Hepatocyte (in vitro differentiated cells): ENCODE measurements around the gene SLC35C1. TPM values are rescaled to one million over a fixed set of nuclear protein-coding genes. Genes with fewer than 3 reads are reported as not detected.

ENCODE experiments used
- DNase-seq: peaks from one replicate; pipeline ENCODE4 v3.0.0-alpha.2; 2016; ENCODE audit warnings: low spot score
- H2AFZ ChIP-seq: fragments of 200-600 bp; sonication (generic); 2 replicates; pipeline ENCODE4 v1.6.0; 2016; ENCODE audit warnings: antibody characterized with exemption, mild to moderate bottlenecking
- H3K27ac ChIP-seq: fragments of 200-600 bp; sonication (generic); 2 replicates; pipeline ENCODE4 v1.5.1; 2016; ENCODE audit warnings: mild to moderate bottlenecking
- H3K27me3 ChIP-seq: fragments of 200-600 bp; sonication (generic); 2 replicates; pipeline ENCODE4 v1.6.1; 2016
- H3K36me3 ChIP-seq: fragments of 200-600 bp; sonication (generic); replicated peaks from 2 replicates; pipeline ENCODE4 v1.5.1; 2016; ENCODE audit warnings: low read depth; ENCODE audit not compliant: insufficient read depth
- H3K4me1 ChIP-seq: fragments of 200-600 bp; sonication (generic); 2 replicates; pipeline ENCODE4 v1.5.1; 2016; ENCODE audit warnings: mild to moderate bottlenecking, moderate library complexity; ENCODE audit not compliant: insufficient read depth
- H3K4me2 ChIP-seq: fragments of 200-600 bp; sonication (generic); 2 replicates; pipeline ENCODE4 v1.6.0; 2016
- H3K4me3 ChIP-seq: fragments of 200-600 bp; sonication (generic); 2 replicates; pipeline ENCODE4 v1.5.1; 2016; ENCODE audit warnings: mild to moderate bottlenecking
- H3K79me2 ChIP-seq: fragments of 200-600 bp; sonication (generic); 2 replicates; pipeline ENCODE4 v1.6.0; 2017; ENCODE audit warnings: mild to moderate bottlenecking
- H3K9me2 ChIP-seq: fragments of 200-600 bp; sonication (generic); replicated peaks from 2 replicates; pipeline ENCODE4 v1.6.0; 2017; ENCODE audit warnings: mild to moderate bottlenecking; ENCODE audit not compliant: insufficient read depth
- H3K9me3 ChIP-seq: fragments of 200-600 bp; sonication (generic); 2 replicates; pipeline ENCODE4 v1.5.1; 2016; ENCODE audit warnings: low read depth, mild to moderate bottlenecking
- H4K20me1 ChIP-seq: fragments of 200-600 bp; sonication (generic); 2 replicates; pipeline ENCODE4 v1.6.0; 2016; ENCODE audit warnings: mild to moderate bottlenecking; ENCODE audit not compliant: insufficient read depth, poor library complexity, severe bottlenecking
- CTCF ChIP-seq: fragments of 200-600 bp; sonication (generic); IDR thresholded peaks from 2 replicates; pipeline ENCODE4 v1.5.1; 2016; ENCODE audit warnings: antibody characterized with exemption, mild to moderate bottlenecking; ENCODE audit not compliant: poor library complexity
- EZH2 ChIP-seq: fragments of 200-600 bp; sonication (generic); IDR thresholded peaks from 2 replicates; pipeline ENCODE4 v1.6.1; 2016; ENCODE audit warnings: antibody characterized with exemption, mild to moderate bottlenecking, borderline replicate concordance
- EZH2phosphoT487 ChIP-seq: fragments of 200-600 bp; sonication (generic); IDR thresholded peaks from one replicate; pipeline ENCODE4 v1.6.1; 2018; ENCODE audit warnings: antibody characterized with exemption, mild to moderate bottlenecking, low read depth, moderate library complexity; ENCODE audit not compliant: unreplicated experiment, severe bottlenecking
- WGBS: methylation state at CpG from one replicate; pipeline ENCODE4 v1.1.6; 2016; ENCODE audit warnings: low lambda C conversion rate; ENCODE audit errors: missing lambda C conversion rate; 5-methylcytosine and 5-hydroxymethylcytosine counted together
- polyA plus RNA-seq: library from polyadenylated mRNA; unstranded; fragments of >200 nt; fragmentation: Nextera tagmentation; extraction: Ambion mirVana; gene quantifications from 2 replicates; pipeline ENCODE4 v1.2.1, GENCODE V29; 2016
- total RNA-seq: library from RNA; depleted of rRNA; stranded (reverse); fragments of >200 nt; gene quantifications from 2 replicates; pipeline ENCODE4 v1.2.3, GENCODE V29; 2014

The SLC35C1 gene
- total and polyA plus RNA-seq, 2 experiments from 2014 or later: 12.7 to 22.1 TPM

- no peak overlapping the region for H3K27ac ChIP-seq
- H3K9me3 ChIP-seq: no peaks in the 10 kb centered on the region
- no peak overlapping the region for H3K4me2 ChIP-seq
- H3K79me2 ChIP-seq: no peaks in the 10 kb centered on the region
- H3K4me1 ChIP-seq: no peaks in the 10 kb centered on the region
- no peaks in the 10 kb centered on the region for H3K9me2 ChIP-seq
- no peaks in the 10 kb centered on the region for H4K20me1 ChIP-seq
- TF ChIP-seq EZH2 (no peak), CTCF (no peak)
- DNase-seq: no peak
- H3K36me3 ChIP-seq: no peaks in the 10 kb centered on the region
- no peaks in the 10 kb centered on the region for H3K27me3 ChIP-seq
- H2AFZ ChIP-seq: no peak overlapping the region
- 92% methylated on average over 1 of the region's 1 CpG for WGBS
- H3K4me3 ChIP-seq: no peak overlapping the region
Measured at GRCh38 chr11:45791524-45791923, 13.4 kb upstream of the SLC35C1 start.

- Histone ChIP-seq H3K9me3 (no peaks in the 10 kb centered on the region), H3K27ac (no peak overlapping the region), H3K9me2 (no peaks in the 10 kb centered on the region), H3K4me2 (no peak overlapping the region), H3K79me2 (no peaks in the 10 kb centered on the region), H3K4me1 (no peaks in the 10 kb centered on the region), H3K27me3 (no peaks in the 10 kb centered on the region), H3K4me3 (no peak overlapping the region), H3K36me3 (no peaks in the 10 kb centered on the region), H2AFZ (no peak overlapping the region), H4K20me1 (no peaks in the 10 kb centered on the region)
- no peak for TF ChIP-seq CTCF
- TF ChIP-seq EZH2phosphoT487: no peak
- TF ChIP-seq EZH2: no peak
- 35% methylated on average over 3 of the region's 3 CpGs for WGBS
- DNase-seq: no peak
Measured at GRCh38 chr11:45794169-45794568, 10.8 kb upstream of the SLC35C1 start.

- Histone ChIP-seq H3K9me2 (no peaks in the 10 kb centered on the region), H3K4me2 (no peak overlapping the region), H3K27me3 (no peaks in the 10 kb centered on the region), H3K36me3 (no peaks in the 10 kb centered on the region), H3K79me2 (no peaks in the 10 kb centered on the region), H2AFZ (no peak overlapping the region), H3K4me3 (no peak overlapping the region), H3K27ac (no peak overlapping the region), H3K4me1 (no peaks in the 10 kb centered on the region), H3K9me3 (no peaks in the 10 kb centered on the region), H4K20me1 (no peaks in the 10 kb centered on the region)
- TF ChIP-seq EZH2 (no peak), CTCF (no peak), EZH2phosphoT487 (no peak)
- no peak for DNase-seq
- 92% methylated on average over 5 of the region's 5 CpGs for WGBS
Measured at GRCh38 chr11:45795379-45795778, 9.6 kb upstream of the SLC35C1 start.

GRCh38 chr11:45796461-45796861, 8.5 kb upstream of the SLC35C1 start:
- Histone ChIP-seq H3K4me2 (no peak overlapping the region), H2AFZ (no peak overlapping the region), H3K79me2 (no peaks in the 10 kb centered on the region), H3K9me3 (no peaks in the 10 kb centered on the region), H3K4me3 (no peak overlapping the region), H3K4me1 (no peaks in the 10 kb centered on the region), H3K36me3 (no peaks in the 10 kb centered on the region), H3K27ac (no peak overlapping the region), H3K27me3 (no peaks in the 10 kb centered on the region), H3K9me2 (no peaks in the 10 kb centered on the region), H4K20me1 (no peaks in the 10 kb centered on the region)
- DNase-seq: no peak
- no peak for TF ChIP-seq CTCF
- TF ChIP-seq EZH2phosphoT487: no peak
- TF ChIP-seq EZH2: no peak
- 95% methylated on average over 8 of the region's 8 CpGs for WGBS
